Measurements from ENCODE around the gene SMPD2.

The SMPD2 gene

DNA sequence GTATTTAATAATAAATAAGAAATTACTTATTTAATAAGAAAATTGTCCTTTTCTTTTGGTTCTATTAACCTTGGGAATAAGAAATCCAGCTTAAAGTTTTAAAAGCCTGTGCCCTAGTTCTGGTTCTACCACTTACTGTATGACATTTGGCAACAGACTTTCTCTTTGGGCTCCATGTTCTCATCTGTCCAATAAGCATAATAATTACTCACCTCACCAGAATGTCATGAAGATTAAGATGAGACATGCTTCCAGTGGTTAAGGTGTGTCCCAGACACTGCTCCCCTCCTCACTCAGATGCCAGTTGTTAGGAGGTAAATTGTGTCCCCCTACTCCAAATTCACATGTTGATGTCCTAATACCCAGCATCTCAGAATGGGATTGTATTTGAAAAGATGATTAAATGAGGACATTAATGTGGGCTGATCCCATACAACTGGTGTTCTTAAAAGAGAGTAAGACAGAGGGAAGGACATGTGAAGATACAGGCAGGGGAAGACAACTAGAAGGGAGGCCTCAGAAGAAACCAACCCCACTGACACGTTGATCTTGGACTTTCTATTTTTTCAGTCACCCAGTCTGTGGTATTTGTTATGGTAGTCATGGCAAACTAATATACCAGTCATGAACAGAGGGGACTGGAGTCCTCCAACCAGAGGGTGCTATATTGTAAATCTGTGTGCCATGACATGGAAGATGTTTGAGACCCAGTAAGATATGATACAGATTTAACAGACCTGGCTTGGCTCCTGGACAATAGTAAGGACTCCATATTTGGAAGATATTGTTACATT lies 21.4 kb downstream of the SMPD2 start:
- DNase-seq = no peak

DNA sequence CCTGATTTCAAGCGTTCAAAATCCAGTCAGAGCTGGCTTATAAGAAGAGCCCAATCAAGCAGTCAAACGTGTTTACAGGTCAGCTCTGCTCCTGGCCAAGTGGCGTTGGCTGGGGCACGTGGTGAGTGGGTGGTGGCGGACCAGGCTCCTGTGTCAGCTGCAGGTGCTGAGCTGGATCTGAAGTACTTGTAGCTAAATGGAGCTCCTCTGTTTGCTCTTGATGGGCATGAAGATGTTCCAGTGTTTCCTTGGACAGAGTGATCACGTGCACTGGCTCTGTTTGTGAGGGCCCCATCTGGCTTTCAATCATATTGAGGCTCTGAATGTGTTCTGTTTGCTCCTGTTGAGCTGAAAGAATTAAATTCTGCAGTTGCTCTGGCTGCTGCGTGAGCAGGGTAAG lies 25.2 kb downstream of the SMPD2 start:
- DNase-seq = no peak

DNA sequence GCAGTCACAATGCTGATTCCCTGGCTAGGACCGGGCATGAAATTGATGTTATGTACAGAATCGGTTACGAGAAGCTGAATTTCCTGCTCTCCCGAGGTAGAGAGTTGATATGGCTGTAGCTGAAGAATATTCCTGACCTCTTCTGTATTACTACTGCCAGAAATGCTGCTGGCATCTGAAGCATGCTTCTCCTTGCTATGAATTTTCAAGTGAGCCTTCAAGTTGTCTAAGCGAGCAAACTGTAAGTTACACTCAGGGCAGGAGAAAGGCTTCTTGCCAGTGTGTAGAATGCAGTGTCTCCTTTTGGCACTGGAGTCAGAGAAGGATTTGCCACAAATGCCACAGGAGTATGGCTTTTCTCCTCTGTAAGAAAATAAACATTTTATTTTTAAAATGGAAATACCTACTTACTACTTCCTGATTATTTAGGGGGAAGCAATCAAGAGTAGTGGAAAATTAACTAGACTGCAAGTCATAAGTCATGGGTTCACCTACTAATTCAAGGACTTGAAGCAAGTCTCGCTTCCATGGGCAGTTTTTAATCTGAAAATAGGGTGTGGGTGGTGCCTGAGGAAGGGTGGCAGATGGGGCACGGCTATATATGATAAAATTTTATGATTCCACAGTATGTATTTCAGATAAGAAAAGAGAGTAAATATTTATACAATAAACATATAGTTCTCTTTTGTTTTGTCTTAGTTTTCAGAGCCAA lies 25.8 kb downstream of the SMPD2 start:
- no peak for DNase-seq

DNA sequence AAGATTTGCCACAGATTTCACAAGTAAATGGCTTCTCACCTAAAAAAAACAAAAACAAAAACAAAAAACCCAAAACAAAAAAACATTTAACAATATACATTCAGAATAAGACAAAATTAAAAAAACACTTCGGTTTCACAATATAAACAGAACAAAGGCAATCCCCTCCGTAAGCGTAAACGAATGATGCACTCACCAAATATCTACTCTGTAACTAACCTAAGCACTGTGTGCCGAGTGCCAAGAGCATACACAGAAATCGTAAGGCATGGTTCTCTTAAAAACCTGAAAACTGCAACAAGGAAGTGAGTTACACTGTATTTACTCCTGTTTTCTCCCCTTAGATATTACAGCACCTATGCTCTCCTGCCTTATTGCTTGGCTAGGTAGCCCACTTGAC lies 27.2 kb downstream of the SMPD2 start:
- no peak for DNase-seq

DNA sequence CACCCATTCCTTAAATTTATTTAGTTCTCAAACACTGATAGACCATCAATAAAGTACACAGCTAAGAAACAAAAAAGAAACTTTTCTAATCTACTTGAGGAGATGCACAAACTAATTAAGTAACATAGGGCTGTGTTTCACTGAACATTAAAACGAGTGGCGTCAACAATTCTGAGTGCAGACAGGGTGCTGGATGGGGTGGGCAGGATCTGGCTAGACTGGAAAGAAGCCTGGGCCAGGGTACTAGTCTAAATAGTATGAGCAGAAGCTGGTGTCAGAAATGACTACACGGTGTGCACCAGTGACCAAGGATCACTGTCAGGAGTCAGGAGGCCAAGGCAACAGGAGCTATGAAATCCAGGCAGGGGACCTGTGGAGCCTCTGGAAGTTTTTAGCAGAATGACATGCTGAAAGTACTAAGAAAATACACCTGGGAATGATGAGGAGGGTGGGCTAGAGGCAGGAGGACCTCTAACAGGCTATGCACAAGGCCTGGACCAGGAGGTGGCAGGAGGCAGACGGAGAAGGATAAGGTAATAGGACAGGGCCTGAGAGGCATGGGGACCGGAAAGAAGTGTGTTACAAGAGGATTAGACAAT lies 29.2 kb downstream of the SMPD2 start:
- DNase-seq = no peak

DNA sequence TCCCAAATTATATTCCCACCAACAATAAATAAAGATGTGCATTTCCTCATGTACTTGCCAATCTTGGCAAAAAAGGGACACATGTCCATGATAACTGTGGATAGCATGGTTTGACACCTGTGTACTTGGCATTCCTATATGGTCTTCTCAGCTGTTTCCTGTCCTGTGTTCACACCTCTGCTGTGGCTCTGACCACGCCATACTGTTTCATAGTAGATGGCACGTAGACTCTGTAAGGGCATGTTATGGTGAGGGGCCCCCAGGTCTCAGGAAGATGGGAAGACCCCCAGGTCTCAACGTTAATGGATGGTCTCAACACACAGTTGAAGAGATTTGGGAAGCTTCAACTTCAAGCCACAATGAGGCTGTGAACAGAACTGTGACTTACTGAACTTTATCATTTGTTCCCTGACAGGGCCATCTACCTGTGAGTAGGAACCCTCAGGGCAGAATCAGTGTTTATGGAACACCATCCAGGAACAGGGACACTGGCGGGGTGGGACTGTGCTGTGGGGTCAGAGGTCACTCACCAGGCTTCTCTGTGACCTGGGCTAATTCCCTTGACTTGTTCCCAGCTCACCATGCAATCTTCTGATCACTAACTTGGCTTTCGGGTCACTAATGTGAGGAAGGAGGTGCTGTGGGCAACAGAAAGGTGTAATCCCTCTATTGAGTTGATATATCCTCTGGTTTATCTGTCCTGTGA lies 30.7 kb downstream of the SMPD2 start:
- DNase-seq = no peak

DNA sequence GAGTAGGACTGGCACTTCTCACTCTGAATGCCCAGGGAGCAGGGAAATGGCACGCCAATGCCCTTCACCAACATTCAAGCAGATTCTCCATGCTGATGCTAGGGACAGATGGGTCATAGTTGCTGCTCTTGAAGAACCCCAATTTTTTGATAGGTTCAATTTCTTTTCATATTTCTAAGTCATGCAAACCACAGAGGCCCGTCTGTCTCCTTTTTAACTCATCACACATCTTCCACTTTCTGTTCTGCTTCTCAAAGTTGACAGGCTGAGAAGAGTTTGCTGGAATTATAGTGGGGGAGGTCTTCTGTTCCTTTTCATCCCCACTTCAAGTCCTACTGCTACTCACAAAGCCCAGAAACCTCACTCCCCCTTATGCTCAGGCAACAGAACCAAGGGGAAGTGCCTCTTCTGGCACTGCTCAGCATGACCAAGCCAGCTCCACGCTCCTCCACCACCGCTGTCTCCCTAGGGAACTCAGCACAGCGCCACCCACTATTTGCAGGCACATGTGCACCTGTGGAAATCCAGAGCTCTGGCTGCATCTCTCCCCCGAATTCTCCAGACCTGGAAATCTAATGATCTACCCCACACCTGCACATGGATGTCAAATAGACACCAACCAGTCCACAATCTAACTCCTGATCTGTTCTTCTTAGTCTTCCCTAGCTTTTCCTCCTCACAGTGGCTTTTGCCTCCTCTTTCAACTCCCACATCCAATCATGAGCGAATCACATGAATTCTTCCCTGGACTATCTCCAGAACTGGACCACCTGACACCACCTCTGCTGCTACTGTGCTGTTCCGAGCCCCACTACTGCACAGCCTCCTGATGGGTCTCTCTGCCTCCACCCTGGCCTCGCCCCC lies 31.8 kb downstream of the SMPD2 start:
- DNase-seq = no peak

DNA sequence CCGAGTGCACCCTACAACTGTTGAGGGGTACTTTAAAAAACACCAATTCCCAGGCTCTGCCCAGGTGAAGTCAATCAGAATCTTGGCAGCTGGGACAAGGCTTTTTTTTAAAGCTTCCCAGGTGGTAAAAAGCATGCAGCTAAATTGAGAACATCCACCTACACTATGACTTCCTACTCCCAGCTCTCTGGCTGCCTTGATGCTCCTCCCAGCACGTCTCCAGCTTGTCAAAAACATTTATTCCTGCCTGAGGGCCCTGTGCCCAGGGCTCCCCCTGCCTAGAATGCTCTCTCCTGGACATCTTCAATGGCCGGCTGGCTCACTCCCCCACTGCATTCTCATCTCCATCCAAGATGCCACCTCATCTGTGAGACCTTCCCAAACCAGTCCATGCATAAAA lies 32.6 kb downstream of the SMPD2 start:
- no peak for DNase-seq

DNA sequence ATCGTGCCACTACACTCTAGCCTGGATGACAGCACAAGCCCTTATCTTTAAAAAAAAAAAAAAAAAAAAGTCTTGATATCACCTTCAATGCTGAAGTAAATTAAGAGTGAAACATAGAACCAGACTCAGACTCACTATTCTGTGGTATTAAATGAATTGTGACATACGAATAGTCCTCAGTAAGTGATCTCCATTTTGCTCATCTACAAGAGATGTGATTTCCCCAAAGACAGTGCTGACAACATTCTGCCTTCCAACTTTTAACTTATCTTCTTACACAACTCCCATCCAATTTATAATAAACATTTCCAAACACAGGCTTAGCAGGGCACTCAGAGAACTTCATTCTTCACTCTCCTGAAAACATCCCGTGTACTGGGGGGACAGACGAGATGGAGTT lies 34.5 kb downstream of the SMPD2 start:
- DNase-seq = no peak

DNA sequence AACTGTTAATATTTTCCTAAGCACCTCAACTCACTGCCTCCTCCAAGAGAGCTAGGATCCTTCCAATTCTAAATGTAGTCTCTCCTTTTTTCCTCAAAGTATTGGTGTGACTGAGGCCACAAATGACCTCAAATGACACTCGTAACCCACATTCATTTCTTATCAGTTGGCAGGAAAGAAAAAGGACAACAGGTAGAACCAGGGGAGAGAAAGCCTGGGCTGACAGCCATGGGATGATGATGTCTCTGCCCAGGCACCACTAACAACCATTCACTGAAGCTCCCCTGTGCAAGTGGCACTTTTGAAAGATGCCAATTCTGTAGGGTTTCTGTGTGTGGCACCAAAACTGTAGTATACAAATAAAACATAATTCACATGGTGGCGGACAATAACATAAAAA lies 35.1 kb downstream of the SMPD2 start:
- DNase-seq = no peak

DNA sequence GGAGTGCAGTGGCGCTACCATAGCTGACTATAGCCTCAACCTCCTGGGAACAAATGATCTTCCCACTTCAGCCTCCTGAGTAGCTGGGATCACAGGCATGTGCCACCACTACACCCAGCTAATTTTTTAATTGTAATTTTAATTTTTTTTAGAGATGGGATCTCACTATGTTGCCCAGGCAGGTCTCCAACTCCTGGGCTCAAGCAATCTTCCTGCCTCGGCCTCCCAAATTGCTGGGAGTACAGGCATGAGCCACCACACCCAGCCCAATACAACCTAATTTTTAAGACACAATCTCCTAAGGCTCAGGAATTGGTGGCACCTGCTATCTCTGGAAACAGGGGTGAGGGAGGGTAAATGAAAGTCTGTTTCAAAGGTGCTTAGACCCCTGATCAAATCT lies 36.7 kb downstream of the SMPD2 start:
- no peak for DNase-seq

DNA sequence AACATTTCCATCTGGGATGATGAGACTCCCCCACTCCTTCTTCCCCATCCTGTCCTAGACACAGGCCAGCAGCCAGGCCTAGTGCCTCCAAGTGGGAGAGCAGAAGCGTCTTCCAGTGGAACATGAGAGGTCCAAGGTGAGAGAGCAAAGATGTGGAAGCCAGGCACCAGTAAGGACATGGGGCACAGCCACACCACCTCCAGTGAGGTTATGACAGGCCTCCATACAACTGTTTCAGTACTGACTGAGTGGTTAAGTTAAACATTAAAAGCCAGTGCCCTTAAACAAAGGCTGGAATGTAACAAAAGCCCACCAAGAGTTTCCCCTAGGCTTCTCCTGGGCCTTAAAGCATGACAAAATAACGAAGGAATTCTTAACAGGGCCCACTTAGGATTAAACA lies 37.2 kb downstream of the SMPD2 start:
- DNase-seq = no peak

DNA sequence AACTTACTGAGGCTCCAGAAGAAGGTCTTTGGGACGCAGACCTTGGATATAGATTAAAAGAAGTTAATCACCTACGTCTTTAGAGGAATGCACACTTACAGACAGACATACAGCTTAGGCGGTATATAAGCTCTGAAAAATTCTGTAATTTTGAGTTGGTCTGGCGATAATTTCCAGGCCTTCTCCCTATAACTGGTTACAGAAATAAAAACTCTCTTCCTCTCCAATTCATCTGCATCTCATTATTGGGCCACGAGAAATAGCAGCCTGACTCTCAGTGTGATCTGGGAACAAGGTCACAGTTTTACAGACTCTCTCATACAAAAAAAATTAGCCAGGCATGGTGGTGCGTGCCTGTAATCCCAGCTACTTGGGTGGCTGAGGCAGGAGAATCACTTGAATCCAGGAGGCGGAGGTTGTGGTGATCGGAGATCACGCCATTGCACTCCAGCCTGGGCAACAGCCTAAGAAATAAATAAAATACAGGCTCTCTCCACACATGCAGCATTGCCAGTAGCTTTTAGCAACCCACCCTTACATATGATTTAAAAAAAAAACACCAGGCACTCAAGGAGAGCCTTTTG lies 37.8 kb downstream of the SMPD2 start:
- DNase-seq = peak; percentile 41

DNA sequence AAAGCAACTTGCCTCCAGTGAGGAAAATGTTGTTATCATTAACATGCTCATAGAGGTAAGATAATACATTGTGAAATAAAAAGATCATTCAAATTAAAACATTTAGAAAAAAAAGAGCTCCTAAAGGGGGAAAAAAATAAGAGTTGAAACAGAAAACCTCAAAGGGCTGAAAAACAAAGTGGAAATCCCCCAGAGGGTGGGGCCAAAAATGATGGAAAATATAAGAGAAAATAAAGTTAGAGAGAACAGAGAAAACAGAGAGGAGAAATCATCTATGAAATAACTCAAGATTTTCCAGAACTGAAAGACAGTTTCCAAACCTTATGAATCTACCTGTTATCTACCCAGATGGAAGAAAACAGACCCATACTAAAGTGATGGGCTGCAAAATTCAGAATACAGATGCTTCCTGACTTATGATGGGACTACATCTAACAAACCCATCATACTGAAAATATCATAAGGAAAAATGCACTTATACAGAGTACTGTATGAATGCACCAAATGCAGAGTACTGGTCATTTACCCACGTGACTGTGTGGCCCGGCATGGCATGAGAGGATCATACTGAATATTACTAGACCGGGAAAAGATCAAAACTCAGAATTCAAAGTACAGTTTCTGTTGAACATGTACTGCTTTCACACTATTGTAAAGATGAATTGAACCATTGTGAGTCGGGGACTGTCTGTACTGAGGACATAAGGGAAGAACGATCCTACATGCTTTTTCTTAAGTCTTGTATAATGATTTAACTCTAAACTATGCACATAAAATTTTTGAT lies 38.5 kb downstream of the SMPD2 start:
- no peak for DNase-seq

DNA sequence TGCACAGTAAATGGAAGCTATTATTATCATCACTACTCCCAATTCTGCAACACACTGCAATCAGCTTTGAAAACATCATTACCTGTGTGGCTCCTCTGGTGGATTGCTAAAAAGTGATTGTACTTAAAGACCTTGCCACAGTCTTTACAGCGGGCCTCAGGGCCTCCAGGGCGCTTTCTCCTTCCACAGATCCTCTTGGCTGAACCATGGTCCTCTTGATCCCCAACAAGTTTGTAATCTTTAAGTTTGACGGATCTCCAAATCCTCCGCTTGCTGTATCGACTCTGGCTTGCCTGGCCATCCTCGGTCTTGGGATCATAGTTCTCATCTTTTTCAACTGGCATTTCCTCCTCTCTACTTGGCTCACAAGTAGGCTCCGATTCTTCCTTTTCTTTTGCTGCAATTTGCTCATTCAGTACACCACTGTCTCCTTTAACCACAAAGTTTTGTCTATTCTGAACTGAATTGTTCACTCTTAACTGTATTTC lies 40.5 kb downstream of the SMPD2 start:
- no peak for DNase-seq

DNA sequence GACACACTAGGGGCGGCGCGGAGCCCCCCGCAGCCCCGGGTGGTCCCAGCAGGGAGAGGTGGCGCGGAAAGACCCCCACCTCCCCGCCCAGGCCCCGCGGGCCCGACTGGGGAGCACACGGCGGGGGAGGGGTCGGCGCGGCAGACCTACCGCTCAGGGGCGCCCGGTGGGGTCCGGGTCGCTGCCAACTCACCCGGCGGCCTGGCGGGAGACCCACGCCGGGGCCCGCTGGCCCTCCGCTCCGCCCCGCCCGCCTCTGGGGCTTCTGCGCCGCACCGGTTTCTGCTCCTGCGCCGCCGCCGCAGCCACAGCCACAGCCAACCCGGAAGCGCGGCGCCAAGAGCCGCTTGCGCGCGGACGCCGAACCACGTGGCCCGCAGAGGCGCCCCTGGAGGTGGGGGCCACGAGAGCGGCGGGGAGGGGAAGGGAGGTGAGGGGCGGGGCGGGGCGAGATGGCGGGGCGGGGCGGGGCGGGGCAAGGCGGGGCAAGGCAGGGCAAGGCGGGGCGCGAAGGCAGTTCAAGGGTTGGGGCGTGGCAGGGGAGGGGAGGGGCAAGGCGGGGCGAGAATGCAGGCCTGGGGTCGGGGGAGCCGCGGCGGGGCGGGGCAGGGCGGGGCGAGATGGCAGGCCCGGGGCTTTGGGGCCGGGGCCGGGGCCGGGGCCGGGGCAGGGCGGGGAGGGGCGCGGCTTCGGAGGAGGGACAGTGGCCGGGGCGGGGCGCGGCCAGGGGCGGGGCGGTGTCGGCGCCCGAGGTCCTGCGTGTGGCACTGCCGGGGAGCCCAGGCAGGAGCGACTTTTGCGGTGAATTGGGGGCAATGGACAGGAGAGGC lies 42.6 kb downstream of the SMPD2 start, which contains the start of gene ZBTB24:
TSS of gene ZBTB24 (minus strand) at position 315 of the 830 bp plus-strand sequence. CDS start 1,193 bp downstream, outside the sequence.
- DNase-seq = peak; percentile 92

DNA sequence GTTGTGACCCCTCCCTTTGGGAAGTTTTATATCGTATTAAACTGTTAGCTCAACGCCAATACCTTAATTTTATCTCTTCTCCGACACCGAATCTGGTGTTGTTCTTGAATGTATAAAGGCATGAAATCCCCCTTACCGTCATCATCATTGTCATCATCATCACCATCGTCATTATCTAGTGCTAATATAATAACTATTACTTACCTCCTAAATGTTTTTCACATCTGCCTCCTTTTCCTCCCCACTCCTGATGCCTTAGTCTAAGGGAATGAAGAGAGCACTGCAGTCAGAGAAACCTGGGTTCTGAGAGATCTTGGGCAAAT lies 43.2 kb downstream of the SMPD2 start:
- no peak for DNase-seq

DNA sequence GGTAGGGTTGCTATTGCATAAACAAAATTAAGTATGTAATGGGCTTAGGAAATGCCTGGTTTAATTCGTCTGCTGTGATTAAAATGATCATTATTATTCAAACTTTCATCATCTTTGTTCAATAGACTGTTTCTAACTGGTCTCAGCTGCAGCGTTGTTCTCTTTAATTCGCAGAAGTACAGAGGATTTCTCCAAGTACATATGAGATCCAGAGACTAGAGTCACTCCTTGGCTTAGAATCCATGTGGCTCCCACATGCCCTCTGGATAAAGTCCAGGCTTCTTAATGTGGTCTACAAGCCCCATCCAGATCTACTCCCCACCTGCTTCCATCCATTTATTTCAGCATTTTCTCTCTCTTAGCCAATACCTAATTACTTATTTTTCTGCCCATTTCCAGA lies 43.6 kb downstream of the SMPD2 start:
- no peak for DNase-seq

DNA sequence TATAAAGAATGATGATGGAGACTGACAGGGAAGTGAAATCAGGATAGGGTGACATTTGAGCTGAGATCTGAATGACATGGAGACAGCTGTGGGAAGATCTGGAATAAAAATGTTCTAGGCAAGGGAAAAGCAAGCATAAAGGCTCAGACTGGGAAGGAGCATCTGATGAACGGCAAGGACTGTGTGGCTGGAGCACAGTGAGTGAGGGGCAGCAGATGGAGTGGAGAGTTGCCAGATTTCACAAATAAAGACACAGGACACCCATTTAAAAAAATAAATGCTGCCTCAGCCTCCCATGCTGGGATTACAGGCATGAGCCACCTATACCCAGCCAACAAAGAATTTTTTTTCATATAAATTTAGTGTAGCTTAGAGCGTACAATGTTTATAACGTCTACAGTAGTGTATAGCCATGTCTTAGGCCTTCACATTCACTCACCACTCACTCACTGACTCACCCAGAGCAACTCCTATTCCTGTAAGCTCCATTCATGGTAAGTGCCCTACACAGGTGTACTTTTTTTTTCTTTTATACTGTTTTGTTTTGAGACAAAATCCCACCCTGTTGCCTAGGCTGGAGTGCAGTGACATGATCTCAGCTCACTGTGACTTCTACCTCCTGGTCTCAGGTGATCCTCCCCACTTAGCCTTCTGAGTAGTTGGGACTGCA lies 44.9 kb downstream of the SMPD2 start:
- DNase-seq = no peak

DNA sequence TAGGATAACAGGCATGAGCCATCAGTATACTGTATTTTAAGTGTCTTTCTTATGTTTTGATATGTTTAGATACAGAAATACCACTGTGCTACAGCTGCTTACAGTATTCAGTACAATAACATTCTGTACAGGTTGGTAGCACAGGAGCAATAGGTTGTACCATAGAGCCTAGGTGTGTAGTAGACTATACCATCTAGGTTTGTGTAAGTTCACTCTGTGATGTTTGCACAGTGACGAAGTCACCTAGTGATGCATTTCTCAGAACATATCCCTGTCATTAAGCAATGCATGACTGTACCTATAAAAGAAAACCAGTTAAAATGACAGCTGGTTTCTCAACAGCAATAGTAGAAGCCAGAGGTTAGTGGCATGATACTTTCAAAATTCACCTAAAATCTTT lies 45.5 kb downstream of the SMPD2 start:
- DNase-seq = no peak
